Placental epithelial cell (primary cell): Measurements from ENCODE around the gene SYCP2. TPM values are rescaled to one million over a fixed set of nuclear protein-coding genes. Genes with fewer than 3 reads are reported as not detected.

Source experiments
- small RNA-seq: library from RNA; depleted of rRNA; stranded (forward); fragments of <200 nt; gene quantifications from one replicate; pipeline ENCODE3, GENCODE V24; 2012
- total RNA-seq: library from RNA; depleted of rRNA; stranded (reverse); fragments of >200 nt; gene quantifications from 2 replicates; pipeline ENCODE4 v1.2.3, GENCODE V29; 2012

Gene SYCP2, protein sequence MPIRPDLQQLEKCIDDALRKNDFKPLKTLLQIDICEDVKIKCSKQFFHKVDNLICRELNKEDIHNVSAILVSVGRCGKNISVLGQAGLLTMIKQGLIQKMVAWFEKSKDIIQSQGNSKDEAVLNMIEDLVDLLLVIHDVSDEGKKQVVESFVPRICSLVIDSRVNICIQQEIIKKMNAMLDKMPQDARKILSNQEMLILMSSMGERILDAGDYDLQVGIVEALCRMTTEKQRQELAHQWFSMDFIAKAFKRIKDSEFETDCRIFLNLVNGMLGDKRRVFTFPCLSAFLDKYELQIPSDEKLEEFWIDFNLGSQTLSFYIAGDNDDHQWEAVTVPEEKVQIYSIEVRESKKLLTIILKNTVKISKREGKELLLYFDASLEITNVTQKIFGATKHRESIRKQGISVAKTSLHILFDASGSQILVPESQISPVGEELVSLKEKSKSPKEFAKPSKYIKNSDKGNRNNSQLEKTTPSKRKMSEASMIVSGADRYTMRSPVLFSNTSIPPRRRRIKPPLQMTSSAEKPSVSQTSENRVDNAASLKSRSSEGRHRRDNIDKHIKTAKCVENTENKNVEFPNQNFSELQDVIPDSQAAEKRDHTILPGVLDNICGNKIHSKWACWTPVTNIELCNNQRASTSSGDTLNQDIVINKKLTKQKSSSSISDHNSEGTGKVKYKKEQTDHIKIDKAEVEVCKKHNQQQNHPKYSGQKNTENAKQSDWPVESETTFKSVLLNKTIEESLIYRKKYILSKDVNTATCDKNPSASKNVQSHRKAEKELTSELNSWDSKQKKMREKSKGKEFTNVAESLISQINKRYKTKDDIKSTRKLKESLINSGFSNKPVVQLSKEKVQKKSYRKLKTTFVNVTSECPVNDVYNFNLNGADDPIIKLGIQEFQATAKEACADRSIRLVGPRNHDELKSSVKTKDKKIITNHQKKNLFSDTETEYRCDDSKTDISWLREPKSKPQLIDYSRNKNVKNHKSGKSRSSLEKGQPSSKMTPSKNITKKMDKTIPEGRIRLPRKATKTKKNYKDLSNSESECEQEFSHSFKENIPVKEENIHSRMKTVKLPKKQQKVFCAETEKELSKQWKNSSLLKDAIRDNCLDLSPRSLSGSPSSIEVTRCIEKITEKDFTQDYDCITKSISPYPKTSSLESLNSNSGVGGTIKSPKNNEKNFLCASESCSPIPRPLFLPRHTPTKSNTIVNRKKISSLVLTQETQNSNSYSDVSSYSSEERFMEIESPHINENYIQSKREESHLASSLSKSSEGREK (N-terminal part only)
- total RNA-seq = 4.2 and 4.7 TPM in 2 replicates

DNA sequence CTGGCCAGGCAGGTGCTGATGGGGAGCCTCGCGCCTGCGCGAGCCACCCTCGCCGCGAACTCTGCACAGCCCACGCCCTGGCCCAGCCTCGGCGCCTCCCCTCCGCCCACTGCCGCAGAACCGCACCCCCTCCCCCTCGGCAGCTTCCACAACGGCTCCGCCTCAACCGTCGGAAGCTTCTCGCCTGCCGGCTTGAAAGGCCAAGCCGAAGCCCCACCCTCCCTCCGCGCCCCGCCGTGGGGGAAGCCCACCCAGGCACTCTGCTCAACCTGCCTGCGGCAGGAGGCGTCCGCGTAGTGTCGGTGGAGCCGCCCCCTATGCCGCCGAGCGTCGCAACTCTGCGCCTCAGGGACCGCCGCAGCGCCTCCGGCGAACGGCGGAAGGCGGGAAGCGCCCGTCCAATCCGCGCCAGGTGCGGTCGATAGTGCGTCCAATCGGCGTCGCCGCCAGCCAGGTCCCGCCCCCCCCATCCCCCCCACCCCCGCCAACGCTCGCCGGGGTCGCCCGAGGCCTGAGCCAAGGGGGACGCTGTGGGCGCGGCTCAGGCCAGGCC, at the start of gene SYCP2:
Gene SYCP2 (minus strand): TSS at position 342 of the 553 bp plus-strand sequence. CDS start 11,224 bp downstream, outside the sequence.

DNA sequence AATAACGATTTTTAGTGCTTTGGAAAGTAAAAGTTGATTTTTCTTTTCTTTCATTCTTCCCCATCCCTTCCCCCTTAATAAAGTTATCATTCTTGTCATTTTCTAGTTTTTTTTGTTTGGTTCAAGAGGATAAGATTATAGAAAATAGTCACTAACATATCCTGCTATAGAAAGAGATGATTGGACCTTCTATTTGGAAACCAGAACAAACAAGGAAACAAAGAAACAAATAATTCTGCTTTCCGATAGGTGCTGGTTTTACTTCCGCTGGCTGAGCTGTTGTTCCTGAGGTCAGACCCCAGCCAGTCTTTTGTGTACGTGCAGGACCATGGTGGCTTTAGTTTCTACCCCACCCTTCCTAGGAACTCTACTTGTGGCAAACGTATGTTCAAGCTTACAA, 24.7 kb upstream of the SYCP2 start, which contains the start of gene CDH26:
Gene CDH26 (plus strand): TSS at position 301 of the 400 bp plus-strand sequence. CDS start 304 bp downstream, outside the sequence.

DNA sequence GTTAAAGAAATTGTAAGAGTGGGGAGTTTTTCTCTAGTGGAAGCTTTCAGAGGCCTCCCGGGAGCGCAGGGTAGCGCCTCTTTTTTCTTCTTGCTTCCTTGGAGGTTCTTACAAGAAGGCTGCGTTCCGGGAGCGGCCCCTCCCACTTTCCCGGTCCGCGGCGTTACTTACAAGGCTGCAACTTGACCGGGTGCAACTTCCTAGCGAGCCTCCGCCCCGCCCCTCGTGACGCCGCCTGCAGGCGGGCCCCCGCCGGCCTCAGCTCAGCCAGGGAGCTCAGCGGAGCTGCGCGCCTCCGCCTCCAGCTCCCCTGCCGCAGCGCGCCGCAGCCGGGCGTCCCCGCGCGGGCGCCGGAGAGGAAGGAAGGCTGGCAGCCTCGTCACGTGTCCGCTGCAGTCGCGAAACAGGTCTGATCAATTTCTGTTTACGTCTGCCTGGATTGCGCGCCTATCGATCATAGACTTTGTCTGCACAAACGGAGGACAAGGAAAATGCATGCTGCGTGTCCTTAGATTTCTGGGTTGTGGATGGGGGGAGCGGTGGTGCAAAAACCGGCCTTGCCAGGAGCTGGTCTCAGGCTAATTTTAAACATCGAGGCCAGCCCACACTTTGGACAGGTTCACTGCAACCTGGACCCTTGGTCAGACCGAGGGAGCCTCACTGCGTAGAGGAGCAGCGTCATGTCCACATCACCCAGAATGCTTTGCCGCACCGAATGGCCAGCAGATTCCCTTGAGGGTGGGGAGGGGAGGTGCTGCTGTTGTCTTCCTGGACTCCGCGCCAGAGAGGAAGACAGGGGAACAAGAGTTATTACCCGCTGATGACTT, 6.9 kb upstream of the SYCP2 start, which contains the start of the genes FAM217B and PPP1R3D:
Gene FAM217B (plus strand): TSS at position 261 of the 827 bp plus-strand sequence. CDS start 3,555 bp downstream, outside the sequence.
Gene PPP1R3D (minus strand): TSS at position 177 of the 827 bp plus-strand sequence. CDS start 374 bp downstream, outside the sequence.

Small RNA genes within 50 kb of the gene (small RNA-seq; reads per million reads assigned to genes)
- not detected for gene RNU7-141P

Other genes starting within 250 kb of the SYCP2 start
- 7.1 and 15.0 TPM in 2 replicates for gene PPP1R3D, start 6.7 kb upstream of the SYCP2 start, total RNA-seq
- 7.9 and 11.9 TPM in 2 replicates for gene FAM217B, start 6.8 kb upstream of the SYCP2 start, total RNA-seq
- gene CDH26, start 24.8 kb upstream of the SYCP2 start, total RNA-seq = 0.79 and 1.4 TPM in 2 replicates